ENCODE results near the gene SPATA33.
A peak's percentile ranks its signal among the peaks of the same experiment; 100 is the strongest.
"Not testable (repeated sequence)": the region's sequence is repeated elsewhere in the genome, so short reads cannot be mapped to it uniquely, and the experiment has no call there.

SPATA33 gene

DNA sequence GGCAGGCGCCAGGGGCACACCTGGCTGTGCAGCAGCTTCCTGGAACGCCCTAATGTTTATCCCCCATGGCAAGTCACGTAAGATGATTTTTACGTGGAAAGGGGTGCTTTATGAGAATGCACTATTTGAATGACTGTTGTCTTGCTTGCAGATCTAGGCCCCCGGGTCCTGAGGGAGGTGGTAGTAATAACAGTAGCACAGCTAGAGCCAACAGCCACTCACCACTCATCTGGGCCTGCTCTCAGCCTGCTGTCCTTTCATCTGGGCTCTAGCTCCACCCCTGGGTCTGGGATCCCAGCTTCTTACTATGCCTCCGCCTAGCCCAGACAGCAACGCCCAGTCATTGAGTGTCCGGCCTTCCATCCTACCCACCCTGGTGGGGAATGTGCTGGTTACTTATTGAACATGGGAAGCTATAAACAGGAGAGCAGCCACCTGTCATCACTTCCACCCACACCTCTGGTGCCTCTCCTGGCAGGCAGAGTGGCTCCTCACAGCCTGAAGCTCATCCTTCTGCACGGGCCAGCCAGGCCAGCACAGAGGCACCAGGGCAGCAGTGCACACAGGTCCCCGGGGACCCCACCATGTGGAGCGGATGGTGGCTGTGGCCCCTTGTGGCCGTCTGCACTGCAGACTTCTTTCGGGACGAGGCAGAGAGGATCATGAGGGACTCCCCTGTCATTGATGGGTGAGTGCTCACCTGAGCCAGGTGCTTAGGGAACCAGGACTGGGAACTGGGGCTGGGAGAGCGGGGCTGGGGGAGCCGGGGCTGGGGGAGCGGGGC, 27.6 kb upstream of the SPATA33 start:
- DNase-seq: no peak

DNA sequence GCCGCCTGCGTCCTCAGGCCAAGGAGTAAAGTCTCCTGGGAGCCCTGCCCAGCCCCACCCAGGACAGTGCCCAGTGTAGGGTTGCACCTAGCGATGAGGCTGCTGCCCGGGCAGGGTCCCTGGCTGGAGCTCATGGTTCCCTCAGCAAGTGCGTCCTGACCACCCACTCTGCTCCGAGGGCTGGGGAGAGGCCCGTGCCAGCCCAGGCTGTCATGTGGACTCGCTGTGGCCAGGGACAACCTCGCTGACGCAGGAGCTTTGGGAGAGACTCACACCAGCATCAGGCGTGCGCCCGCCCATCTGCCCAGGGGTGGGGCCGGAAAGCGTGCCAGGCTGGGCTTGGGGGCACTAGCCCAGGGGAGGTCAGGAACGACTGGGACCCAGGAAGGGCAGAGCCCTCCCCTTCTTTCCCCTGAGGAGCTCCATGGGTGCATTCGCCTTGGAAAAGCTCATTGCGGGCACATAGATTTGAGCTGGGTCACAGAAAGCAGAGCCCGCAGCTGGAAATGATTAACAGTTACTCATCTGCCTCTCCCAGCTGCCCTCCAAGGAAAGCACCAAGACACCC, 24.5 kb upstream of the SPATA33 start:
- peak; percentile 64 for DNase-seq

DNA sequence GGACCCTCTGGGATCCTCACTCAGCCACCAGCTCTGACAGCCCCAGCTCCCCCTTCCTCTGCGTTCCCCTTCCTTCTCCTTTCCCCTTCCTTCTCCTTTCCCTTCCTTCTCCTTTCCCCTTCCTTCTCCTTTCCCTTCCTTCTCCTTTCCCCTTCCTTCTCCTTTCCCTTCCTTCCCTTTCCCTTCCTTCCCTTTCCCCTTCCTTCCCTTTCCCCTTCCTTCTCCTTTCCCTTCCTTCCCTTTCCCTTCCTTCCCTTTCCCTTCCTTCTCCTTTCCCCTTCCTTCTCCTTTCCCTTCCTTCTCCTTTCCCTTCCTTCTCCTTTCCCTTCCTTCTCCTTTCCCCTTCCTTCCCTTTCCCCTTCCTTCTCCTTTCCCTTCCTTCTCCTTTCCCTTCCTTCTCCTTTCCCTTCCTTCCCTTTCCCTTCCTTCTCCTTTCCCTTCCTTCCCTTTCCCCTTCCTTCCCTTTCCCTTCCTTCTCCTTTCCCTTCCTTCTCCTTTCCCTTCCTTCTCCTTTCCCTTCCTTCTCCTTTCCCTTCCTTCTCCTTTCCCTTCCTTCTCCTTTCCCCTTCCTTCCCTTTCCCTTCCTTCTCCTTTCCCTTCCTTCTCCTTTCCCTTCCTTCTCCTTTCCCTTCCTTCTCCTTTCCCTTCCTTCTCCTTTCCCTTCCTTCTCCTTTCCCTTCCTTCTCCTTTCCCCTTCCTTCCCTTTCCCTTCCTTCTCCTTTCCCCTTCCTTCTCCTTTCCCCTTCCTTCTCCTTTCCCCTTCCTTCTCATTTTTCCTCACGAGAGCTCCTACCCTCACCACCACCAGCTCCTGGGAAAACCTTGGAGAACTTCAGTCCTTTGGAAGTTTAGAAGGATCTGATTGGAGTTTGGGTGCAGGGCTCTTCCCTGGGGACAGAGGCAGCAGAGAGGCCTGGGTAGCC, 22.9 kb upstream of the SPATA33 start:
- DNase-seq: not testable (repeated sequence)

DNA sequence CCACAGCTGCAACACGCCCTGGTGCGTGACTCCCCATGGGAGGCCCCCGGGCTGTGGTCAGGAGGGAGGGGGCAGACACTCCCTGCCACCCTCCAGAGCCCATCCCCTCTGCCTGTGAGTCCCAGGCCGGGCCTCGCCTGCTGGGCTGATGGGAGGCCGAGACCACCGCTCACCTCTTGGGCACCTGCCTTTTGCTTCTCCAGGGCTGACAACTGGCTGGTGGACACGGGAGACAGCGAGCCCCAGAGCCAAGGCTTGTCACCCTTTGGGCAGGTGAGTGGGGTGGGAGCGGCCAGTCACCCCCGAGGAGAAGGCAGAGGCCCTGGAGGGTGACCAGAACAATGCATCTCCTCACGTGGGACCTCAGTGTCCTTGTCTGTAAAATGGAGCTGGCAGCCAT, 21.0 kb upstream of the SPATA33 start:
- no peak for DNase-seq

DNA sequence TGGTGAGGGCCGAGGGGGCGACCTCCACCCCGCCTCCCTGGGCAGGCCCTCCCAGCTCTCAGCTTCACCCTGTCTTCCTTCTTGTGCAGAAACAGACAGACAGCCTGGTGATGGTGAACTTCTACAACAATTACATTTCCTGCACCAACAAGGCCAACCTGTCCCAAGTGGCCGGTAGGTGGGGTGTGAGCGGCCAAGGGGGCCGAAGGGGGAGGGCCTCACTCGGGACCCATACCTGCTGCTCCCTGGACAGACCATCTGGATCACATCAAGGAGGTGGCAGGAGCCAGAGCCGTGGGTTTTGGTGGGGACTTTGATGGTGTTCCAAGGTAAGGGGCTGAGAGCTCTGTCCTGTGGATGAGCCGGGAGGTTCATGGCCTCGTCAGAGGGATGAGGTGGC, 20.3 kb upstream of the SPATA33 start:
- DNase-seq: no peak

DNA sequence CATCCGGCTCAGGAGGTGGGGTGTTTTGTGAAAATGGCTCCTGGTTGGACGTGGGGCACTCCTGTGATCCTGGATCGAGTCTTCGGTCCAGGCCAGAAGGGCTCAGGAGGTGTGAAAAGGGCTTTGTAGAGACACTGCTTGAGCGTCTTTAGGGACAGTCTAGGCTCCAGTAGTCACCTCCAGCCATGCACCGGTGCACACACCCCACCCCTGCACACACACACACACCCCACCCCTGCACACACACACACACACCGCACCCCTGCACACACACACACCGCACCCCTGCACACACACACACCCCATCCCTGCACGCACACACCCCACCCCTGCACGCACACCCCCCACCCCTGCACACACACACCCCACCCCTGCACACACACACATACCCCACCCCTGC, 19.2 kb upstream of the SPATA33 start:
- DNase-seq: no peak

DNA sequence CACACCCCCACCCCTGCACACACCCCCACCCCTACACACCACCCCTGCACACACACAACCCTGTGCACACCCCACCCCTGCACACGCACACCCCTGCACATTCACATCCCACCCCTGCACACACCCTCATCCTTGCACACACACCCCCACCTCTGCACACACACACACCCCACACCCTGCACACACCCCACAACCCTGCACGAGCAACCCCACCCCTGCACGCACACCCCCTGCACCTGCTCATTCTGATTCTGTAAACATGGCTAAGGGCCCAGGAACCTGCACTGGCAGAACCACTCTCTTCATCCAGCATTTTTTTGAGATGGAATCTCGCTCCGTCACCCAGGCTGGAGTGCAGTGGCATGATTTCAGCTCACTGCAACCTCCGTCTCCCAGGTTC, 18.3 kb upstream of the SPATA33 start:
- no peak for DNase-seq

DNA sequence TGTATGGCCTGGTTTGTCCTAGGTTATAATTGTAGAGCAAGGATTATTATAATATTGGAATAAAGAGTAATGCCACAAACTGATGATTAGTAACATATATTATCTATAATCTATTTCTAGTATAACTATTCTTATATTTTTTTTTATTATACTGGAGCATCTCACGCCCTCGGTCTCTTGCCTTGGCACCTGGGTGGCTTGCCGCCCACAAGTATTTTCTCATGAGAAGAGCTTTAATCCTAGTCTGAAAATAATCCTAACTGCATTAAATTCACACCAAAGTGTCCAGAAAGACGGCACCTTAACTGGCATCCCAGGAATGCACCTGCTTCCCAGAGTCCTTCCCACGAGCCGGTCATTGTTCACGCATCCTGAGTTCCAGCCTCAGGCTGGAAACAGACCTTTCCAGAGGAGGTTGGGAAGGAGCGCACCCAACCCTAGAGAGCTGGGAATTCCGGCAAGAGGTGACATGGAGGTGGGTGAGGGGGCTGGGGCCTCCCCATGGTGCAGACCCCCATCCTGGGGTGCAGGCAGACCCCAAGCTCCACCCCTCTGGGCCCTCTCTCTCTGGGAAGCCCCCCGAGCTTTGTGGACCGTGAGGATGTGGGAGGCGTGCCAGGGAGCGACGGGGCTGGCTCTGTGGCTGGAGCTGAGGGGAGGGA, 16.0 kb upstream of the SPATA33 start:
- DNase-seq: no peak

DNA sequence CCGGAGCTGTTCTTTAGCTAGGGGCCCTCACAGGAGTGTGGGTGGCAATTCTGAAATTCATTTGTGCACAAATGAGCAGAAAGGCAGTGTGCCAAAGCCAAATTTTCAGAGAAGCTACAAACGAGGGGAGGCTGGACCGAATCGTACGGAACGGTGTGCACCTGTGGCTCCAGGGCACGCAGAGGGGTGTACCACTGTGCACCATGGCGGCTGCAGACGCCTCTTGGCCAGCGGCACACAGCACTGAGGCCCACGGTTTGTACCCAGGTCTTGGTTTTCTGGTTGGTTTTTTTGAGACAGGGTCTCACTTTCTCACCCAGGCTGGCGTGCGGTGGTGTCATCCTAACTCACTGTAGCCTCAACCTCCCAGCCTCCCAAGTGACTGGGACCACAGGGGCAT, 15.1 kb upstream of the SPATA33 start:
- DNase-seq: no peak

DNA sequence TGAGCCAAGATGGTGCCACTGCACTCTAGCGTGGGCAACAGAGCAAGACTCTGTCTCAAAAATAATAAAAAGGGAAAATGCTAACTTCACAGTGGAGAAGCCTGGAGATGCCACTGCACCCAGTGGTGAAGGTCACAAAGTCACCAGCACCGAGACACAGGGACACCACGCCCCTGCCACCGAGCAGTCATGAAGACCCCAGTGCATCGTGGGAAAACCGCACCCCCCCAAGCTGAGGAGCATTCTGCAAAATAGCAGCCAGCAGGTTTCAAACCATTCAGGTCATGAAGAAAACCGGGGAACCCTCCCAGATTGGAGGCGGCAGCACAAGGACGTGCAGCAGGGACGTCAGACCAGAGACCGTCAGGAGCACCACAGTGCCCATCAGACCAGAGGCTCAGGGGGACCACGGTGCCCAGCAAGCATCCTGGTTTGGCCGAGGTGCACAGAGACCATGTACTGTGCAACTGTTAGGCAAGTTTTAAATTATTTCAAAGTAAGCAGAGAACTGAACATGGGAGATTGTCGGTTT, 13.8 kb upstream of the SPATA33 start:
- no peak for DNase-seq

DNA sequence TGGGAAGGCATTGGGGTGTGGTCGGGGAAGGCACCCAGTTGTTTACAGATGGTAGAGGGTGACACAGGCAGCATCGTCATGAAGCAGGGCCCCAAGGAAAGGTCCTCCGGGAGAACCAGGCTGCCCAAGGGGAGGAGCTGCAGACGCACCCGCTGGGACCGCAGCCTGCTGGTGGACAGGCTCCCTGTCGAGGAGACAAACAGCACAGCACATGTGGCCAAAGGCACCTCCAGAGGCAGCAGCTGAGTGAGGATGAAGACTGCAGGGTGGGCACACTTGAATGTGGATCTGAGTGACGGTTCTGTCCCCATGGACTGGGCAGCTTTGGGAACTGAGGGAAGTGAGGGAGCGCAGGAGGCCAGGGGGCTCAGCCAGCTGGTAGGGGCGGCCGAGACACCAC, 12.5 kb upstream of the SPATA33 start:
- DNase-seq: no peak

DNA sequence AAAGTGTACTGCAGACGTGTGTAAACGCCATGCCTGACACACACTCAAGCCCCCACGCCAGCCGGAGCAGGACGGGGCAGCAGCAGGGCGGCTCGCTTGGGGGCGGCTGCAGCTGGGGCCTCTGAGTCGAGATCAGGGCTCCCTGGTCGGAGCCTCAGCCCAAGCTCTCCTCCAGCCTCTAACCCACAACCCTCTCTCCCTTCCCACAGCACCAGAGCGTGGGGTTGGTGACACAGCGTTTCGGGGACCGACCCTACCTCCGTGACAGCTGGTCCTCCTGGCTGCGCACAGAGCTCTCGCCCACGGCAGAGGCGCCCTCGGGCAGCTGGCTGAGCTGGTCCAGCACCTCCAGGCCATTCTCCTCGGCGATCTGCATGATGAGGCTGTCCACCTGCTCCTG, 11.4 kb upstream of the SPATA33 start:
- no peak for DNase-seq

DNA sequence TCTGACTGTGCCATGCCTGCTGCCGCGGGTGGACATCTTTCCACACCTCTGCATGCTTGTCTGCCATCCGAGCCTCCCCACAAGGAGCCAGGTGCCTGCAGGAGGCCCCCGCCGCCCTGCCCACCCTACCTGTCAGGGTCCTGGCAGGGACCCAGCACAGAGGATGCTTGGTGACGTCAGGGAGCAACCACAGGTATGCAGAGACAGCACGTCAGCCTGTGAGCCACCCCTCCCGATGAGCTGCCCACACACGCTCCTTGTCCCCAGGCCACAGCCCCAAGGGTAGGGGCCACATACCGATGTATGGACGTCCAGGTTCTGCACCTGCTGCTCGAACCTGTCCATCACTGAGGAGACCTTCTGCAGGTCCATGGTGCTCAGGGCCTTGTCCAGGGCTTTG, 10.7 kb upstream of the SPATA33 start:
- DNase-seq: no peak

DNA sequence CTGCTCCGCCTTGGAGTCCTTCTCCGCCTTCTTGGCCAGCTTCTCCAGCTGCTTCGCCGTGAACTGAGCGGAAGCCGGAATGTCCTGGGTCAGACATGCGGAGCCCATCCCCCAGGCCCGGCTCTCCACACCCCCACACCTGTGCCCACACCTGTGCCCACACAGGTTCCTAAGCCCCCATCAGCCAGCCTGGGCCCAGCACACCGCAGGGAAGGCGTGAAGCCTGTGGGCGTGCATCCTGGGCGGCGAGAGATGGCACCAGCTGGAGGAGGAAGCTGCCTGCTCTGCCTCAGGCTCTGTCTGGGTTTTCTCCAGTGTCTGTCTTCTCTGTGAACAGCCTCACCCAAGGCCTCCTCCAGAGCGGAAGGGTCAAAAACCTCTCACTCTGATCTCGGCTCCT, 6.1 kb upstream of the SPATA33 start:
- DNase-seq: no peak

DNA sequence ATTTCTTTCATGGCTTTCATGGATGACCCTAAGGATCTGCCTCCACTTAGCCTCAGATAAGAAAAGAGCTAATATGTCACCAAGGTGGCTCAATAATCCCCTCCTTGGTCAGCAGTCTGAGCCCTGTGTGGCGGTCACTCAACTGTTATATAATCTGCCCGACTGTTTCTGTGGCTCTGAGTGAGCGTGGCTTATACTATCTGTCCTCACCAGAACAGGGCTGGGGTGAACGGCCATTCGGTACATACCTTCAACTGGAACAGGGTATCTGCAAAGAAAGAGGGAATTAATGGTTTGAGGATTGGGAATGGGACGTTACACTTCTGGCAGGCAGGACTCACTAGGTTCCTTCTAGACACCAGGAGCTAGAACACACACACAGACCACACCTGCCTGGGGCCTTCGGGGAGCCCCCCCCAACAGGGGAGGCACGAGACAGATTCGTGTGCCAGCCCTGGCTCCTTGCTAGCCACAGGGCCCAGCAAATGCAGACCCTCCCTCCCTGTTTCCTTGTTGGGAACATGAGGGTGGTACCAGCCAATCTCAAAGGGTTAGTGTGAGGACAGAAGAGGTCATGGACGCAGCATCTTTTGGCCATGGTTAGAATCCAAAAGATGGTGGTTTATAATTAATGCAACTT, 3.9 kb upstream of the SPATA33 start:
- no peak for DNase-seq

DNA sequence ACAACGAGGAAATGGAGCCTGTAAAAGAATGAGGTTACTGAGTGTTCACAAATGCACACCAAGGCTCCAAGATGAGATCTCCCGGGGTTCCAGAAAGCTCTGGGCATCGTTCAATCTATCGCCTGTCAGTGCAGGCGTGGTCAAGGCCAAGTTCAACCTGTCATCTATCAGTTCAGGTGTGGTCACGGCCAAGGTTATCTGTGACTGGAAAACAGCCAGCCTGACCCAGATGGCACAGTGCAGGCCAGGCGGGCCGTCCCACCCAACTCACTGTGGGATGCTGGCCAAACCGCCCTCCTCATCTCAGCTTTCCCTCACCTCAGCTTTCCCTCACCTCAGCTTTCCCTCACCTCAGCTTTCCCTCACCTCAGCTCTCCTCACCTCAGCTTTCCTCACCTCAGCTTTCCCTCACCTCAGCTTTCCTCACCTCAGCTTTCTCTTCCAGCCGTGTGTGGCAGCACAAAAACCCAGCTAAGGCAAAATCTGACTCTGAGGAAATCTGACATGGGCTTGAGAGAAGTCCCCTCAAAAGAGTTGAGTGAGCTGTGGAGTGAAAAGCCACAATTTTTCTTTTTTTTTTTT, 2.5 kb upstream of the SPATA33 start:
- no peak for DNase-seq

DNA sequence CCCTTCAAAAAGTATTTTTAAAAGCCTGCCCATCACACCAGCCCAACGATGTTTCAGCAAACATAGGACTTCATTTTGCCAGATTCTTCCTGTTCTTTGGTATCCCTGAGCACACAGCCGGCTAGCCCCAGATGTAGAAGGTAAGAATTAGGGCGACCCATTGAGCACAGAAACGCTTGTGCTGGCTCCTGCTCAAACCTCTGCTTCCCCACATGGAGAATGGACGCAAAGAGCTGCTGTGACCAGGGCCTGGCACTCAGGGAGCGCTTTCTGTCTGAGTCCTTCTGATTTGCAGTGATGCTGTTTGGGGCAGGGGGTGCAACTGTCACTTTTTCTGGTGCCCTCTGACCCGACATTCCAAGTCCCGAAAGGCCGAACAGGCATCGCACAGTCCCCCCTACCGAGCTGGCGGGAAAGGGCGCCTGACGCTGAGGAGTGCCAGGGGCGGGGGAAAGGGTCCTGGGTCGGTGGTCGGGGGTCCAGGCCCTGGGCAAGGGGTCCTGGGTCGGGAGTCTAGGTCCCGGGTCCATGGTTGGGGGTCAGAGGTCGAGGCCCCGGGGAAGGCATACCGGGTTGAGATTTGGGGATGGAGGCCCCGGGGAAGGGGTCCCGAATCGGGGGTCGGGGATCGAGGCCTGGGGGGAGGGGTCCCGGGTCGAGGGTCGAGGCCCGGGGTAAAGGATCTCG, 1.1 kb upstream of the SPATA33 start:
- DNase-seq: no peak

DNA sequence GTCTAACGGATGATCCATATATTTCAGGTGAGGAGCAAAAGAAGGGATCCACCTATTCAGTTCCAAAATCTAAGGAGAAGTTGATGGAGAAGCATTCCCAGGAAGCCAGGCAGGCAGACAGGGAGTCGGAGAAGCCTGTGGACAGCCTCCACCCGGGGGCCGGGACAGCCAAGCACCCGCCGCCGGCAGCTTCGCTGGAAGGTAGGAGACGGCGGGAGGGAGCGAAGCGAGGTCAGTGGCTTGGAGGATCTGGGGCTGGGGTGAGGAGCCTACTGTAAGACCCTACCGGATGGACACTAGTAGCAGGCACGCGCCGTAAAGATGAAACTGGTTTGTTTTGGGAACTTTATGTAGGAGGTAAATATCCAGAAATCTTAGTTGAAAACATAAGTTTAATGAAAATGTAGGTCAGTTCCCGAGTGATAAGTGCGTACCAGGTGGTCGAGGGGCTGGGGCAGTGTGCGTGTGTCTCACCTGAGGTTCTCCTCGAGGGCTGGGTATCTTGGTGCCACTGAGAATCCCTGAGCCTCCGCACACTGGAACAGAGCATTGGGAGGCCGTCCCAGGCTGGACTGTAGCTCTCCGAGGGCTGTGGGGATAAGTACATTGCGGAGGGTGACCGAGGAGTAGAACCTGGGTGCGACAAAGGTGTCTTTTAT, 714 bp downstream of the SPATA33 start:
- DNase-seq: peak; percentile 40

DNA sequence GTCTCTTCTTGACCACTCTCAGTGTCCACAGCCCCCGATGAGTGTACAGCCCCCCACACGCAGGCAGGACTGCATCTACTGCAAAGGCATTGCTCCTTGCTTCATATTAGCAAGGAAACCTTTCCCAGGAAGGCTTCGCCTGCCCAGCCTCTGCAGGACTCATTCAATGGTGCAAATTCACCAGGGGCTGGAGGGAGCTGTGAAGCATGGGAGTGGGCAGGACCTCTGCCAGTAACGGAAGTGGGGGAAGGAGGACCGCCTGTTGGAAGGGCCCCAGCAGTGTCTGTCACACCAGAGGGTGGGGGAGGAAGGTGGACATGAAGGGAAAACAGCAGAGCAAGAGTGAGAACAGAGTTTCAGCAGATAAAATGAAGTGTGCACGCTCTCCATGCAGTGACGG, 2.5 kb downstream of the SPATA33 start:
- DNase-seq: no peak

DNA sequence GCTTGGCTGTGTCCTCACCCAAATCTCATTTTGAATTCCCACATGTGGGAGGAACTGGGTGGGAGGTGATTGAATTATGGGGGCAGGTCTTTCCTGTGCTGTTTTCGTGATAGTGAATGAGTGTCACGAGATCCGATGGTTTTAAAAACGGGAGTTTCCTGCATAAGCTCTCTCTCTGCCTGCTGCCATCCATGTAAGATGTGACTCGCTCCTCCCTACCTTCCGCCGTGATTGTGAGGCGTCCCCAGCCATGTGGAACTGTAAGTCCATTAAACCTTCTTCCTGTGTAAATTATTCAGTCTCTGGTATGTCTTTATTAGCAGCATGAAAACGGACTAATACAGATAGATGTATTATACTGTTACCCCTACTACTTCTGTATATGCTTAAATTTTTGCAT, 3.6 kb downstream of the SPATA33 start:
- DNase-seq: no peak

DNA sequence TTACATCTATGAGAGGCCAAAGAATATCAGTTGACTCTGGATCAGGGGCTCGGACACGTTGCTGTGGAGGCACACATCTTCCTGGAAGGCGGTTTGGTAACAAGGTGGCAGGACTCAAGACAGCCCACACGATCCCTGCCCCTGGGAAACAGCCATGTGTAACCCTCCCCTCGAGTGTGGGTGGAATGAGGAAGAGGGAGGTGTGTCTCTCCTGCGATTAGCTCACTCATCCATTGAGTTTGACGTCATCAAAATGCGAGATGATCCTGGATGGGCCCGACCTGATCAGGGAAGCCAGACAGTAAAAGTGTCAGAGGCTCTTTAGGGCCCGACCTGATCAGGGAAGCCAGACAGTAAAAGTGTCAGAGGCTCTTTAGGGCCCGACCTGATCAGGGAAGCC, 6.6 kb downstream of the SPATA33 start:
- DNase-seq: not testable (repeated sequence)

Measured in RPMI8226 (cell line).